ENCODE results near the gene PCP4L1. TPM values are rescaled to one million over a fixed set of nuclear protein-coding genes. Genes with fewer than 3 reads are reported as not detected.
"Not testable (repeated sequence)": the region's sequence is repeated elsewhere in the genome, so short reads cannot be mapped to it uniquely, and the experiment has no call there.

The PCP4L1 gene
- total and polyA plus RNA-seq, 5 donors from 2014 or later = 0.38 TPM; not detected in 4

GRCh38 chr1:161218301-161219077 lies 40.1 kb upstream of the PCP4L1 start:
- ATAC-seq (ENCODE audit: low read depth in 2 of 2) (peak; percentile 23 to 31), DNase-seq (peak in 1 of 3 donors; percentile 57)
- H3K27ac Mint-ChIP-seq = peak overlapping the region; percentile 87 to 98 (median 97)
- Histone ChIP-seq H3K27me3 (ENCODE audit: control insufficient read depth, insufficient read depth, low read length) (no peaks in the 10 kb centered on the region), H3K9me3 (ENCODE audit: control insufficient read depth in 2 of 2, low read length in 2 of 2) (no peaks in the 10 kb centered on the region), H3K36me3 (ENCODE audit: control insufficient read depth, insufficient read depth, low read length) (peaks cover 10% of the 10 kb centered on the region), H3K27ac (ENCODE audit: insufficient read depth, low read length, poor library complexity, severe bottlenecking) (peak overlapping the region; percentile 62), H3K4me3 (ENCODE audit: low read depth, low read length) (peak overlapping the region; percentile 35), H3K4me1 (ENCODE audit: control insufficient read depth, insufficient read depth, low read length, poor library complexity, severe bottlenecking) (peaks cover 38% of the 10 kb centered on the region)
- H3K4me3 Mint-ChIP-seq = peak overlapping the region; percentile 66 to 85 (median 74)
- no peaks in the 10 kb centered on the region for H3K9me3 Mint-ChIP-seq
- H3K27me3 Mint-ChIP-seq = no peaks in the 10 kb centered on the region
- peaks cover 0 to 79% (median 30%) of the 10 kb centered on the region in 4 donors for H3K4me1 Mint-ChIP-seq
- H3K36me3 Mint-ChIP-seq = peaks cover 14% of the 10 kb centered on the region

- peak overlapping the region; percentile 62 for H3K27ac ChIP-seq (ENCODE audit: insufficient read depth, low read length, poor library complexity, severe bottlenecking)
- peak overlapping the region; percentile 87 to 98 (median 97) for H3K27ac Mint-ChIP-seq
- no peaks in the 10 kb centered on the region for H3K9me3 Mint-ChIP-seq
- no peaks in the 10 kb centered on the region for H3K27me3 ChIP-seq (ENCODE audit: control insufficient read depth, insufficient read depth, low read length)
- H3K27me3 Mint-ChIP-seq = no peaks in the 10 kb centered on the region
- H3K36me3 ChIP-seq (ENCODE audit: control insufficient read depth, insufficient read depth, low read length) = peaks cover 2% of the 10 kb centered on the region
- H3K4me1 ChIP-seq (ENCODE audit: control insufficient read depth, insufficient read depth, low read length, poor library complexity, severe bottlenecking) = peaks cover 38% of the 10 kb centered on the region
- H3K4me3 Mint-ChIP-seq = peak overlapping the region; percentile 8 to 85 (median 74)
- H3K36me3 Mint-ChIP-seq = peaks cover 7% of the 10 kb centered on the region
- H3K4me3 ChIP-seq (ENCODE audit: low read depth, low read length) = peak overlapping the region; percentile 35
- H3K4me1 Mint-ChIP-seq = peaks cover 0 to 81% (median 26%) of the 10 kb centered on the region in 4 donors
- ATAC-seq (ENCODE audit: low read depth in 2 of 2) (no peak), DNase-seq (no peak)
- no peaks in the 10 kb centered on the region for H3K9me3 ChIP-seq (ENCODE audit: control insufficient read depth in 2 of 2, low read length in 2 of 2)
These were observed 39.3 kb upstream of the PCP4L1 start for GRCh38 chr1:161219078-161219892.

GRCh38 chr1:161220002-161220401 lies 38.5 kb upstream of the PCP4L1 start:
- H3K9me3 ChIP-seq (ENCODE audit: control insufficient read depth in 2 of 2, low read length in 2 of 2) = no peaks in the 10 kb centered on the region
- peaks cover 4% of the 10 kb centered on the region for H3K36me3 Mint-ChIP-seq
- DNase-seq = no peak
- H3K4me3 Mint-ChIP-seq = peak overlapping the region in 3 of 4 donors; percentile 38 to 59 (median 56)
- H3K4me1 Mint-ChIP-seq = peaks cover 0 to 77% (median 25%) of the 10 kb centered on the region in 4 donors
- no peaks in the 10 kb centered on the region for H3K27me3 ChIP-seq (ENCODE audit: control insufficient read depth, insufficient read depth, low read length)
- no peak overlapping the region for H3K4me3 ChIP-seq (ENCODE audit: low read depth, low read length)
- H3K27me3 Mint-ChIP-seq = no peaks in the 10 kb centered on the region
- H3K9me3 Mint-ChIP-seq = no peaks in the 10 kb centered on the region
- H3K27ac ChIP-seq (ENCODE audit: insufficient read depth, low read length, poor library complexity, severe bottlenecking) = no peak overlapping the region
- no peak for ATAC-seq (ENCODE audit: low read depth in 2 of 2)
- H3K36me3 ChIP-seq (ENCODE audit: control insufficient read depth, insufficient read depth, low read length) = no peaks in the 10 kb centered on the region
- peaks cover 36% of the 10 kb centered on the region for H3K4me1 ChIP-seq (ENCODE audit: control insufficient read depth, insufficient read depth, low read length, poor library complexity, severe bottlenecking)
- peak overlapping the region; percentile 87 to 97 (median 95) for H3K27ac Mint-ChIP-seq

GRCh38 chr1:161222175-161223019 lies 36.1 kb upstream of the PCP4L1 start:
- ATAC-seq (ENCODE audit: low read depth in 2 of 2) (no peak), DNase-seq (no peak)
- H3K9me3 ChIP-seq (ENCODE audit: control insufficient read depth in 2 of 2, low read length in 2 of 2) = no peaks in the 10 kb centered on the region
- no peaks in the 10 kb centered on the region for H3K27me3 Mint-ChIP-seq
- H3K36me3 Mint-ChIP-seq = peaks cover 4% of the 10 kb centered on the region
- H3K4me3 Mint-ChIP-seq = peak overlapping the region in 2 of 4 donors; percentile 36 to 40
- H3K4me3 ChIP-seq (ENCODE audit: low read depth, low read length) = no peak overlapping the region
- peak overlapping the region; percentile 12 to 86 (median 79) for H3K27ac Mint-ChIP-seq
- peaks cover 51% of the 10 kb centered on the region for H3K4me1 ChIP-seq (ENCODE audit: control insufficient read depth, insufficient read depth, low read length, poor library complexity, severe bottlenecking)
- H3K27ac ChIP-seq (ENCODE audit: insufficient read depth, low read length, poor library complexity, severe bottlenecking) = no peak overlapping the region
- peaks cover 0 to 1% (median 0%) of the 10 kb centered on the region in 7 donors for H3K9me3 Mint-ChIP-seq
- no peaks in the 10 kb centered on the region for H3K27me3 ChIP-seq (ENCODE audit: control insufficient read depth, insufficient read depth, low read length)
- H3K4me1 Mint-ChIP-seq = peaks cover 9 to 83% (median 36%) of the 10 kb centered on the region in 4 donors
- no peaks in the 10 kb centered on the region for H3K36me3 ChIP-seq (ENCODE audit: control insufficient read depth, insufficient read depth, low read length)

GRCh38 chr1:161223805-161224694 lies 34.5 kb upstream of the PCP4L1 start:
- ATAC-seq (ENCODE audit: low read depth in 2 of 2) (no peak), DNase-seq (no peak)
- Mint-ChIP-seq H3K27ac (peak overlapping the region in 1 of 3 donors; percentile 25), H3K4me3 (no peak overlapping the region), H3K27me3 (no peaks in the 10 kb centered on the region), H3K4me1 (peaks cover 12 to 83% (median 34%) of the 10 kb centered on the region in 4 donors), H3K9me3 (peaks cover 0 to 1% (median 0%) of the 10 kb centered on the region in 7 donors), H3K36me3 (peaks cover 12% of the 10 kb centered on the region)
- Histone ChIP-seq H3K9me3 (ENCODE audit: control insufficient read depth in 2 of 2, low read length in 2 of 2) (no peaks in the 10 kb centered on the region), H3K4me1 (ENCODE audit: control insufficient read depth, insufficient read depth, low read length, poor library complexity, severe bottlenecking) (peaks cover 40% of the 10 kb centered on the region), H3K27me3 (ENCODE audit: control insufficient read depth, insufficient read depth, low read length) (no peaks in the 10 kb centered on the region), H3K4me3 (ENCODE audit: low read depth, low read length) (no peak overlapping the region), H3K36me3 (ENCODE audit: control insufficient read depth, insufficient read depth, low read length) (peaks cover 6% of the 10 kb centered on the region), H3K27ac (ENCODE audit: insufficient read depth, low read length, poor library complexity, severe bottlenecking) (peak overlapping the region; percentile 10)

DNA sequence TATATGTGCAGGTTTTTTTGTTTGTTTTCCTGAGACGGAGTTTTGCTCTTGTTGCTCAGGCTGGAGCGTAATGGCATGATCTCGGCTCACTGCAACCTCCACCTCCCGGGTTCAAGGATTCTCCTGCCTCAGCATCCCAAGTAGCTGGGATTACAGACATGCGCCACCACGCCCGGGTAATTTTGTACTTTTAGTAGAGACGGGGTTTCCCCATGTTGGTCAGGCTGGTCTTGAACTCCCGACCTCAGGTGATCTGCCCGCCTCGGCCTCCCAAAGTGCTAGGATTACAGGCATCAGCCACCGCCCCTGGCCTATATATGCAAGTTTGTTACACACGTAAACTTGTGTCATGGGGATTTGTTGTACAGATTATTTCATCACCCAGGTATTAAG lies 33.9 kb upstream of the PCP4L1 start:
- H3K4me1 Mint-ChIP-seq = peaks cover 12 to 76% (median 31%) of the 10 kb centered on the region in 4 donors
- H3K27ac Mint-ChIP-seq = not testable (repeated sequence)

More for the DNA sequence above, 33.9 kb upstream of the PCP4L1 start:
- Histone ChIP-seq H3K4me1 (ENCODE audit: control insufficient read depth, insufficient read depth, low read length, poor library complexity, severe bottlenecking) (peaks cover 34% of the 10 kb centered on the region), H3K27ac (ENCODE audit: insufficient read depth, low read length, poor library complexity, severe bottlenecking) (peak overlapping the region; percentile 77), H3K36me3 (ENCODE audit: control insufficient read depth, insufficient read depth, low read length) (peaks cover 12% of the 10 kb centered on the region)
- DNase-seq; H3K27me3 Mint-ChIP-seq; ATAC-seq (ENCODE audit: low read depth in 2 of 2); H3K4me3 ChIP-seq (ENCODE audit: low read depth, low read length); H3K4me3 Mint-ChIP-seq; H3K27me3 ChIP-seq (ENCODE audit: control insufficient read depth, insufficient read depth, low read length); H3K9me3 ChIP-seq (ENCODE audit: control insufficient read depth in 2 of 2, low read length in 2 of 2); H3K9me3 Mint-ChIP-seq: not testable (repeated sequence)
- peaks cover 15% of the 10 kb centered on the region for H3K36me3 Mint-ChIP-seq

Measured in CD4-positive, CD25-positive, alpha-beta regulatory T cell (primary cell).